Effector CD4-positive, alpha-beta T cell (primary cell): ENCODE measurements around the gene TDO2. TPM values are rescaled to one million over a fixed set of nuclear protein-coding genes. Genes with fewer than 3 reads are reported as not detected.
"Not testable (repeated sequence)": the region's sequence is repeated elsewhere in the genome, so short reads cannot be mapped to it uniquely, and the experiment has no call there.

Experiments
- DNase-seq: peaks from one replicate; pipeline ENCODE4 v3.0.0-alpha.2; 2020
- total RNA-seq: gene quantifications from one replicate; lab custom pipeline; 2026; lab: John Stamatoyannopoulos, UW

Gene TDO2
- total RNA-seq: not detected

DNA sequence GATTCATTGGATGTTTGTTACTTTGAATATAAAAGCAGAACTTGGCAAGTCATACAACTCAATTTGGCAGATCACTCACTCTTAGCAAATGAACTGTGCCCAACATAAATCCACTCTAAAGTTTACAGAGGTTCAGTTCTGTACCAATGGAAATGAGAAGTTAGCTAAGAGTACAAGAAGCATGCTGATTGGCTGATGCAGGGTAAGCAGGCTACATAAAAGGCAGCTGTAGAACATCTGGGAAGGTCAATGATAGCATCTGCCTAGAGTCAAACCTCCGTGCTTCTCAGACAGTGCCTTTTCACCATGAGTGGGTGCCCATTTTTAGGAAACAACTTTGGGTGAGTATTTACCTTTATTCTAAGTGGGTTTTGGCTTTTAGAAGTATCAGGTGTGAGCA lies at the start of gene TDO2:
Gene TDO2, plus strand, starts transcription at position 244 of the 400 bp plus-strand sequence. Its CDS starts 63 bp downstream, at position 307.
- DNase-seq: no peak

GRCh38 chr4:155854582-155855226 lies 48.8 kb upstream of the TDO2 start:
- no peak for DNase-seq

DNA sequence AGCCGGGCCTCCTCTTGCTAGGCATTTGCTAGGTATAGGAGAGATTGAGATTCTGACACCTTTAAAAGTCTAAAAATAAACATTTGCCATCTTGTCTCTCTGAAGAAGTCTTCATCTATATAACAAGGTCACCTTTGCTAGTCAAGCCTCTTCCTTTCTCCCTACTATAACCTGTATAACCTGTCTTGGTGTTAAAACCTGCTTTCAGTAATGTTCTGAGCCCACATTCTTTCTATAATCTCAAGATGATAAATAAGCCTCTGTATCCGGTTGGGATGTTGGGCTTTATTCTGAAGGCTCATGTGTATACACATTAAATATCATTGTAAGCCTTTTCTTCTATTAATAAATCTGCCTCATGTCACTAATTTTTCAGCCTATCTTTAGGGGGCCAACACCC lies 47.6 kb upstream of the TDO2 start:
- DNase-seq: no peak

GRCh38 chr4:155866177-155866576 lies 37.3 kb upstream of the TDO2 start, which contains the start of gene ASIC5:
Gene ASIC5, minus strand, starts transcription at chr4:155866277. Its CDS starts 51 bp downstream, at chr4:155866226.
- DNase-seq: no peak

- DNase-seq: no peak
Measured at GRCh38 chr4:155875878-155876277, 27.6 kb upstream of the TDO2 start.

- DNase-seq: no peak
Measured at GRCh38 chr4:155877971-155878370, 25.5 kb upstream of the TDO2 start.

DNA sequence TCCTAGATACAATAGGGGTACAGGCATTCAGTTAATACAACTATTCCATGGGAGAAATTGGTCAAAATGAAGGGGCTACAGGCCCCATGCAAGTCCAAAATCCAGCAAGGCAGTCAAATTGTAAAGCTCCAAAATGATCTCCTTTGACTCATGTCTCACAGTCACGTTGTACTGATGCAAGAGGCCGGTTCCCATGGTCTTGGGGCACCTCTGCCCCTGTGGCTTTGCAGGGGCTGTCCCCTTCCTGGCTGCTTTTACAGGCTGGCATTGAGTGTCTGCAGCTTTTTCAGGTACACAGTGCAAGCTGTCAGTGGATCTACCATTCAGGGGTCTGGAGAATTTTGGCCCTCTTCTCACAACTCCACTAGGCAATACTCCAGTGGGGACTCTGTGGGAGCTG lies 24.9 kb upstream of the TDO2 start:
- no peak for DNase-seq

DNA sequence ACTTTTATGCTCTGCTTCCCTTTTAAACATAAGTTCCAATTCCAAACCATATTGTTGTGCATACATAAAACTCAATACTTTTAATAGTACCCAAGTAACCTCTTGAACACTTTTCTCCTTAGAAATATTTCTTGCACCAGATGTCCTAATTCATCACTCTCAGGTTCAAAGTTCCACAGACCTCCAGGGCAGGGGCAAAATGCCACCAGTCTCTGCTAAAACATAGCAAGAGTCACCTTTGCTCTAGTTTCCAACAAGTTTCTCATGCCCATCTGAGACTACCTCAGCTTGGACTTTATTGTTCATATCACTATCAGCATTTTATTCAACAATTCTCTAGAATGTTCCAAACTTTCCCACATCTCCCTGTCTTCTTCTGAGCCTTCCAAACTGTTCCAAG lies 23.7 kb upstream of the TDO2 start:
- no peak for DNase-seq

GRCh38 chr4:155881555-155881954 lies 21.9 kb upstream of the TDO2 start:
- DNase-seq: no peak

GRCh38 chr4:155883895-155884294 lies 19.6 kb upstream of the TDO2 start:
- no peak for DNase-seq

- no peak for DNase-seq
Measured at GRCh38 chr4:155885666-155886065, 17.8 kb upstream of the TDO2 start.

DNA sequence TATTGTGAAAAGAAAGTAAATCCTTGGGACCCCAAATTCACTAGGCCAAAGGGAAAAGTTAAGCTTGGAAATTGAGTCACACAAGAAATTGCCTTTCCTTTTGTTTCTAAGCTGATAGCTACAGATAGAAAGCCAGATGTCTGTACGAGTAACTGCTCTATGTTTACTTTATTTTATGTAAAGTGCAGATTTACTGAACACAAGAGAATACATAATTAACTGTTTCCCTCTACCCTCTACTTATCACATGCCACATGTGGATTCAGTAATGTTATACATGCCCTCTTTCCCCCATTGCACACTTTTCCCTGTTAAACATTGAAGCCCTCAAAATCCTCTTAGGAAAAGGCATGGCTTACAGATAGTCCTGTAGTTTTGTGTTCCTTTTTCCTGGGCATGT lies 16.5 kb upstream of the TDO2 start:
- DNase-seq: no peak

DNA sequence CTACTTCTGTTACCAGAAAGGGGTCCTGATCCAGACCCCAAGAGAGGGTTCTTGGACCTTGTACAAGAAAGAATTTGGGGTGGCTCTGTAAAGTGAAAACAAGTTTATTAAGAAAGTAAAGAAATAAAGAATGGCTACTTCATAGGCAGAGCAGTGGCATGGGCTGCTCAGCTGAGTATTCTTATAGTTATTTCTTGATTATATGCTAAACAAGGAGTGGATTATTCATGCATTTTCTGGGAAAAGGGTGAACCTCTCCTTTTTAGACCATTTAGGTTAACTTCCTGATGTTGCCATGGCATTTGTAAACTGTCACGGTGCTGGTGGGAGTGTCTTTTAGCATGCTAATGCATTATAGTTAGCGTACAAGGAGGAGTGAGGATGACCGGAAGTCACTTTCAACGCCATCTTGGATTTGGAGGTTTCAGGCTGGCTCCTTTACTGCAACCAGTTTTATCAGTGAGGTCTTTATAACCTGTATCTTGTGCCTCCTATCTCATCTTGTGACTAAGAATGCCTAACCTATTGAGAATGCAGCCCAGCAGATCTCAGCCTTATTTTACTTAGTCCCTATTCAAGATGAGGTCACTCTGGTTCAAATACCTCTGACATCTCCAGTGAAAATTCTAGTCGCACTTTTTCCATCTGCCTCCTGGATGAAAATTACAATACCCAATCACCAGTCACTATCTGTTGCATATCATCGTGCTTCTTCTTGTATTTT lies 15.5 kb upstream of the TDO2 start:
- no peak for DNase-seq

DNA sequence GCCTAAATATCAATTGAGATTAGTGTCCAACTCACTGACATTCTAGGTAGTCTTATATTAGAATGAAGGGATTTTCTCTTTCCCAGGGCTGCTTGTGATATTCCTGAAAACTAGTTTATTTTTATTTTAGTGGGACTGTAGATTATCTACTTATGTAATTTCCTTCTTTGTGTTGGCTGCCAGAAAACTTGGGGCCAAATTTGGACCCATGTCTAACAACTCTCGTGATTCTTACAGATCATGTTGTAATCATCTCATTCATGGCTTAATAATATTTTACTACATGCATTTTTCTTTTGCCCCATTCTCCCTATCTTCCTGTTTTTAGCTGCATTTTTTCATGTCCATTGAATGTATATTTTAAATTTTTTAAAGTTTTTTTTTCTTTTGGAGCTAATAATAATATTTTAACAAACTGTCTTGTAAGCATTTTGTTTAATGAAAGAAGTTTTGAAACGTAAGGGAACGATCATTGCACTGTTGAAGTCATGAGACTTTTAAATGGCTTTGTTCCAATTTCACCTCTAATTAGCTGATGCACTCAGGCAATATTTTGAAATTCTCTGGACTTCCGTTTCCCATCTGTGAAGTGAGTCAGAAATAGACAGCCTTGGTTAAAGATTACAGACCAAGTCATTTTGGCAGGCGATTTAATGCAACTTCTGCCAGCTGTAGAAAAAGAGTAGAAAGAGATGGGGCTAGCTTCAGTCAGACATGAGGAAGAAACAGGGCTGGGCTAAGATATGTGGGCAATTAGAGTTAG lies 14.3 kb upstream of the TDO2 start:
- no peak for DNase-seq

GRCh38 chr4:155889946-155890345 lies 13.6 kb upstream of the TDO2 start:
- no peak for DNase-seq

- no peak for DNase-seq
Measured at GRCh38 chr4:155891058-155891457, 12.4 kb upstream of the TDO2 start.

GRCh38 chr4:155898371-155898770 lies 5.1 kb upstream of the TDO2 start:
- DNase-seq: not testable (repeated sequence)

GRCh38 chr4:155899891-155900290 lies 3.6 kb upstream of the TDO2 start:
- DNase-seq: no peak

DNA sequence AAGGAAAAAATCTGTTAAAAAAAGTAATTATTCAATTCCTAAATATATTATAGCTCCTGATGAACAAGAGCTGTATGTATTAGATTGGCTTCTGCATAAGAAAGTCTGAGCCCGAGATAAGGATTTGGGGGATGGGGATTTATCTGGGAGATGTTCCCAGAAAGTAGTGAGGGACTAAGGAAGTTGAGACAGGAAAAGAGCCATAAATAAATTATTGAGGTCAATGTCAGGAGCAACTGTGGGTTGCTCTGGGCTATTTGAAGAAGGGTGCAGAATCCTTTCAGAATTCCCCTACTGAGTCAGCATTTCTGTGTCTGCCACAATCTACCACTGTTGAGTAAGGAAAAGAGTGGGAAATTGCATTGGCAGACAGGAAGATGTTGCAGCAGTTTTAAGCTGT lies 3.1 kb upstream of the TDO2 start:
- no peak for DNase-seq

- DNase-seq: no peak
Measured at GRCh38 chr4:155901013-155901412, 2.5 kb upstream of the TDO2 start.

GRCh38 chr4:155904331-155904730 lies 835 bp downstream of the TDO2 start:
- DNase-seq: no peak

GRCh38 chr4:155906554-155907247 lies 3.2 kb downstream of the TDO2 start:
- no peak for DNase-seq

DNA sequence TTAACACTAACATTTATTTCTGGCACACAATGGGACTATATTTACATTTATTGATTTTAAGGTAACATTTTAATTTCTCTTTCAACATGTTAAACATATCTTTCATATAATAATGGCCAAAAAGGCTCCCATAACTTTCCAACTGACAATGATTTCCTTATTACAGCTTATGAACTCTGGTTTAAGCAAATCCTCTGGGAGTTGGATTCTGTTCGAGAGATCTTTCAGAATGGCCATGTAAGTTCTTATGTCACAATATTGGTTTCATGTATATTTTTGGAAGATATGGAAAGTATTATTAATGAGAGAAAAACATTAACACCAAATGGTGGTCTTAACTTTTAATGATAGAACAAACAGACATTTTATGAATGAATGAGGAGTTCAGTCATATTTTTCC lies 4.1 kb downstream of the TDO2 start:
- DNase-seq: no peak
